ENCODE measurements around the gene NEU2.

DNA sequence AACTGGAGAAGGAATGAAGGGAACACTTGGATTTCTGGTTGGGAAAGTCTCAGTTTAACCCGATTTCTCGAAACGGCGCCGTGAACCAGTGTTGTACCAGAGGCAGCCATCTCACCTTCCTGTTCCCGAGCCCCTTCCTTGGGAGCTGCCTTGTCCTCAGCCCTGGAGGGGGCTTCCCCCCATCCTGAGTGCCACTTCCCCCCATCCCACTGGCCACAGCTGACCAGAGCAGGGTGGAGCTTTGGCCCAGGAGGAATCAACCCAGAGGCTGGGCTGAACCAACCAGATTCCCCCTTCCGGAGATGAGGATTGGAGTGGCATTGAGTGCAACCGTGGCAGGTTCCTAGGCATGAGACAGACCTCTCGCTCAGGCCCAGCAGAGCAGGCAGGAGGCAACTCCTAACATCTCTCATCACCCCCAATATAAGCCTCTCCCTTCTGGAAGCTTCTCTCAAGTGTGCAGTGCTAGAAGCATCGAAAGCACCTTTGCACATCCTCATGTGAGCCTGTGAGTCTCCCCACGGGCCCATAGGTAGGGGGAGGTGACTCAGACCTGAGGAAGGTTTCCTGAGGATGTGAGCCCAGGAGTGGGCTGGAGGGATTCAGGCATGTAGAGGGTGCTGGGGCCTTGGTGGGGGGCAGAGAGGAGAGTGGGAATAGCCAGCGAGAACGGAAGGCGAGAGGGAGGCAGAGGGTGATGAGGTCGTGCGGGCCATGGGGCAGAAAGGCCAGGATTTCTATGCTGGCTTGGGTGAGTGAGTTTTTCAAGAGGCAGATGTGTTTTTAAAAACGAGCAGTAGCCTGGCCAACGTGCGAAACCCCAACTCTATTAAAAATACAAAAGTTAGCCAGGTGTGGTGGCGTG, 31.4 kb upstream of the NEU2 start:
- TF ChIP-seq POLR2A (IDR thresholded peaks at IDR 0.05; ENCODE audit: low read depth, low read length) (no peak), TAF1 (IDR thresholded peaks at IDR 0.05; ENCODE audit: low read depth, low read length) (no peak)
